OCI-LY1 (cell line): ENCODE measurements around the gene RUVBL1.

Experiments
- H2AFZ ChIP-seq: fragments of 200-600 bp; sonication (generic), shearing (Covaris generic); 2 replicates; pipeline ENCODE4 v1.6.0; 2014; ENCODE audit warnings: antibody characterized with exemption, mild to moderate bottlenecking, low read length
- H3F3A ChIP-seq: fragments of 200-600 bp; sonication (generic), shearing (Covaris generic); 2 replicates; pipeline ENCODE4 v1.6.0; 2014; ENCODE audit warnings: mild to moderate bottlenecking, antibody characterized with exemption, low read length, moderate library complexity; ENCODE audit not compliant: insufficient read depth
- H3K27ac ChIP-seq: fragments of 200-600 bp; sonication (generic); 2 replicates; pipeline ENCODE4 v1.5.1; 2014; ENCODE audit warnings: low read length, mixed run types, mild to moderate bottlenecking, low read depth; ENCODE audit not compliant: poor library complexity, severe bottlenecking
- H3K27me3 ChIP-seq: fragments of 200-600 bp; sonication (generic); 2 replicates; pipeline ENCODE4 v1.6.0; 2014; ENCODE audit warnings: antibody characterized with exemption, mild to moderate bottlenecking, low read length, moderate library complexity; ENCODE audit not compliant: insufficient read depth
- H3K36me3 ChIP-seq: fragments of 200-600 bp; sonication (generic); 2 replicates; pipeline ENCODE4 v1.6.1; 2014; ENCODE audit warnings: mild to moderate bottlenecking, antibody characterized with exemption, low read length, moderate library complexity, mixed read lengths; ENCODE audit not compliant: insufficient read depth
- H3K4me1 ChIP-seq: fragments of 200-600 bp; sonication (generic); 2 replicates; pipeline ENCODE4 v1.5.1; 2014; ENCODE audit warnings: mild to moderate bottlenecking, low read length, moderate library complexity; ENCODE audit not compliant: insufficient read depth, severe bottlenecking
- H3K4me2 ChIP-seq: fragments of 200-600 bp; sonication (generic), shearing (Covaris generic); 2 replicates; pipeline ENCODE4 v1.6.1; 2014; ENCODE audit warnings: low read length
- H3K4me3 ChIP-seq: fragments of 200-600 bp; sonication (generic); 2 replicates; pipeline ENCODE4 v1.5.1; 2014; ENCODE audit warnings: low read length, low read depth, mild to moderate bottlenecking, mixed read lengths; ENCODE audit not compliant: poor library complexity, severe bottlenecking
- H3K79me2 ChIP-seq: fragments of 200-600 bp; shearing (Covaris generic); 2 replicates; pipeline ENCODE4 v1.6.1; 2016; ENCODE audit warnings: mixed run types, low read length, mixed read lengths; ENCODE audit not compliant: insufficient read depth
- H3K9ac ChIP-seq: fragments of 200-600 bp; sonication (generic), shearing (Covaris generic); 2 replicates; pipeline ENCODE4 v1.6.1; 2014; ENCODE audit warnings: mild to moderate bottlenecking, low read length, mixed read lengths
- H3K9me2 ChIP-seq: fragments of 200-600 bp; sonication (generic), shearing (Covaris generic); 2 replicates; pipeline ENCODE4 v1.6.1; 2014; ENCODE audit warnings: low read depth, mild to moderate bottlenecking, low read length, mixed read lengths
- H3K9me3 ChIP-seq: fragments of 200-600 bp; shearing (Covaris generic); 2 replicates; pipeline ENCODE4 v1.6.1; 2014; ENCODE audit warnings: low read length, mixed read lengths
- H4K20me1 ChIP-seq: fragments of 200-600 bp; sonication (generic), shearing (Covaris generic); 2 replicates; pipeline ENCODE4 v1.6.0; 2016; ENCODE audit warnings: mild to moderate bottlenecking, low read length; ENCODE audit not compliant: insufficient read depth
- EZH2 ChIP-seq: fragments of 200-600 bp; sonication (generic), shearing (Covaris generic); IDR thresholded peaks from 2 replicates; pipeline ENCODE4 v1.8.0; 2017; ENCODE audit warnings: borderline replicate concordance, mixed run types, mild to moderate bottlenecking, antibody characterized with exemption, low read length, moderate library complexity, mixed read lengths
- TF ChIP-seq, protein P1 (sequence below): fragments of 200-600 bp; sonication (generic), shearing (Covaris generic); IDR thresholded peaks from 2 replicates; pipeline ENCODE4 v1.5.1; 2017; ENCODE audit warnings: mild to moderate bottlenecking, antibody characterized with exemption, low read length, moderate library complexity, mixed read lengths

Gene RUVBL1

DNA sequence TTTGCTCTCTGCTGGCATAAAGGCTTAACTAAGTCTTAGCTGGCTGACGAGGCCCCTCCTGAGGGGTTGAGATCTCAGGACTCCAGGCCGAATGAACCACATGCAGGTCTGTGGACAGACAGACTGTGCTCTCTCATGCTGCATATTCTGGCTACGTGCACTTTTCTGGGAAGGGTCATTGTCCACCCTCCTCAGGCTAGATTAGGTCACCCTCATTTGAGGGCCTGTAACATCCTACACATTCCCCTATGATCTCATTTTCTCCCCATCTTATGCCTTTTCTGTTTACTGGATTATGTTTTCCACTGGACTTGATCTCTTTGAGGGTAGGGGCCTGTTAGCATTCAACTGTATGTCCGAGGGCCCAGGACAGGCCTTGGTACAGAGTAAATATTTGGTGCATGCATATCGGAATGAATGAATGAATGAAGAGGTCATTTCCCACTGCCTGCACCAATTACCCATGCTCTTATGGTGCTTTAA, 43.4 kb upstream of the RUVBL1 start:
- no peak overlapping the region for H3K4me3 ChIP-seq
- no peak overlapping the region for H2AFZ ChIP-seq
- no peaks in the 10 kb centered on the region for H3K9me2 ChIP-seq
- no peak overlapping the region for H3K4me2 ChIP-seq
- H3K4me1 ChIP-seq = no peaks in the 10 kb centered on the region
- no peak overlapping the region for H3K9ac ChIP-seq
- H4K20me1 ChIP-seq = no peaks in the 10 kb centered on the region
- H3K79me2 ChIP-seq = no peaks in the 10 kb centered on the region
- TF ChIP-seq EZH2 = no peak
- TF ChIP-seq, protein P1, sequence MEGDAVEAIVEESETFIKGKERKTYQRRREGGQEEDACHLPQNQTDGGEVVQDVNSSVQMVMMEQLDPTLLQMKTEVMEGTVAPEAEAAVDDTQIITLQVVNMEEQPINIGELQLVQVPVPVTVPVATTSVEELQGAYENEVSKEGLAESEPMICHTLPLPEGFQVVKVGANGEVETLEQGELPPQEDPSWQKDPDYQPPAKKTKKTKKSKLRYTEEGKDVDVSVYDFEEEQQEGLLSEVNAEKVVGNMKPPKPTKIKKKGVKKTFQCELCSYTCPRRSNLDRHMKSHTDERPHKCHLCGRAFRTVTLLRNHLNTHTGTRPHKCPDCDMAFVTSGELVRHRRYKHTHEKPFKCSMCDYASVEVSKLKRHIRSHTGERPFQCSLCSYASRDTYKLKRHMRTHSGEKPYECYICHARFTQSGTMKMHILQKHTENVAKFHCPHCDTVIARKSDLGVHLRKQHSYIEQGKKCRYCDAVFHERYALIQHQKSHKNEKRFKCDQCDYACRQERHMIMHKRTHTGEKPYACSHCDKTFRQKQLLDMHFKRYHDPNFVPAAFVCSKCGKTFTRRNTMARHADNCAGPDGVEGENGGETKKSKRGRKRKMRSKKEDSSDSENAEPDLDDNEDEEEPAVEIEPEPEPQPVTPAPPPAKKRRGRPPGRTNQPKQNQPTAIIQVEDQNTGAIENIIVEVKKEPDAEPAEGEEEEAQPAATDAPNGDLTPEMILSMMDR = no peak
- no peaks in the 10 kb centered on the region for H3K36me3 ChIP-seq
- no peaks in the 10 kb centered on the region for H3K27me3 ChIP-seq
- no peaks in the 10 kb centered on the region for H3K9me3 ChIP-seq
- no peaks in the 10 kb centered on the region for H3F3A ChIP-seq
- H3K27ac ChIP-seq = no peak overlapping the region

DNA sequence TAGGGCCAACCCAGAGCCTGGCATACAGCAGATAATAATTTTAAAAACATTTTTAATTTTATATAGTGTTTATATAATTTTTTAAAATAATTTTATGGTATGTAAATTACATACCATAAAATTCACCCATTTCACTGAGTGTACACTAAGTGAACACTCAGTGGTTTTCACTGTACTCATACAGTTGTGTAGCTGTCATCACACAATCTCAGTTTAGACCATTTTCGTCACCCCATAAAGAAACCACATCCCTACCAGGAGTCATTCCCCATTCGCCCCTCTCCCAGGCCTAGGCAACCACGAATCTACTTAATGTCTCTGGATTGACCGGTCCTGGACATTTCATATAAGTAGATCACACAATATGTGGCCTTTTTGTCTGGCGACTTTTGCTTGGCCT, 39.8 kb upstream of the RUVBL1 start:
- Histone ChIP-seq H3F3A (no peaks in the 10 kb centered on the region), H3K9me3 (no peaks in the 10 kb centered on the region), H3K36me3 (no peaks in the 10 kb centered on the region; the same call in 1 of the 2 replicates), H3K4me2 (no peak overlapping the region), H3K79me2 (no peaks in the 10 kb centered on the region), H3K27ac (no peak overlapping the region), H3K9me2 (no peaks in the 10 kb centered on the region), H3K4me3 (no peak overlapping the region), H3K4me1 (no peaks in the 10 kb centered on the region), H3K27me3 (no peaks in the 10 kb centered on the region), H4K20me1 (no peaks in the 10 kb centered on the region), H2AFZ (no peak overlapping the region), H3K9ac (no peak overlapping the region)
- TF ChIP-seq EZH2 = no peak
- TF ChIP-seq, protein P1 = no peak

DNA sequence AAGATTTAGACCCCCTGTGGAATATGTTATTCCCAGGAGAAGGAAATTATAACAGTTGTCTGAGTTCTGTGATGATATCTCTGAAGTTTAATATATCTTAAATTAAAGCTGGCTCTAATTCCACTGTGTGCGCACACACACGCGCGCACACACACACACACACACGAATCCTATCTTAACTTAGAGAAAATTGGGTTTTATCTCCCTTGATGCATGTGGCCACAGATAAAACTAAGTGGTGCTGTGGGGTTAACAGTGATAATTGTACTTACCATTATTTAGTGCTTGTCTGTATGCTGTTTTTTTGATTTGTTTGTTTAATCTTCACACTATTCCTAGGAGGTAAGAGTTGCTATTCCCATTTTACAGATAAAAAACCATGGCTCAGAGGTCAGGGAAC, 37.0 kb upstream of the RUVBL1 start:
- peaks cover 24% of the 10 kb centered on the region for H3K36me3 ChIP-seq
- H3K4me1 ChIP-seq = no peaks in the 10 kb centered on the region
- H3K27ac ChIP-seq = no peak overlapping the region
- no peaks in the 10 kb centered on the region for H3F3A ChIP-seq
- H3K9me2 ChIP-seq = no peaks in the 10 kb centered on the region
- H3K4me2 ChIP-seq = no peak overlapping the region
- H2AFZ ChIP-seq = no peak overlapping the region
- no peaks in the 10 kb centered on the region for H3K79me2 ChIP-seq
- H3K9ac ChIP-seq = no peak overlapping the region
- no peaks in the 10 kb centered on the region for H3K27me3 ChIP-seq
- H3K9me3 ChIP-seq = no peaks in the 10 kb centered on the region
- H4K20me1 ChIP-seq = no peaks in the 10 kb centered on the region
- TF ChIP-seq, protein P1 = no peak
- TF ChIP-seq EZH2 = no peak
- no peak overlapping the region for H3K4me3 ChIP-seq
